GM19099 (cell line): Measurements from ENCODE around the gene LPP.

Experiments used
- POLR2A ChIP-seq: IDR thresholded peaks from 3 replicates; pipeline ENCODE4 v1.6.1; 2011; ENCODE audit warnings: low read depth; ENCODE audit not compliant: insufficient read length; ENCODE audit errors: extremely low read depth

LPP gene

DNA sequence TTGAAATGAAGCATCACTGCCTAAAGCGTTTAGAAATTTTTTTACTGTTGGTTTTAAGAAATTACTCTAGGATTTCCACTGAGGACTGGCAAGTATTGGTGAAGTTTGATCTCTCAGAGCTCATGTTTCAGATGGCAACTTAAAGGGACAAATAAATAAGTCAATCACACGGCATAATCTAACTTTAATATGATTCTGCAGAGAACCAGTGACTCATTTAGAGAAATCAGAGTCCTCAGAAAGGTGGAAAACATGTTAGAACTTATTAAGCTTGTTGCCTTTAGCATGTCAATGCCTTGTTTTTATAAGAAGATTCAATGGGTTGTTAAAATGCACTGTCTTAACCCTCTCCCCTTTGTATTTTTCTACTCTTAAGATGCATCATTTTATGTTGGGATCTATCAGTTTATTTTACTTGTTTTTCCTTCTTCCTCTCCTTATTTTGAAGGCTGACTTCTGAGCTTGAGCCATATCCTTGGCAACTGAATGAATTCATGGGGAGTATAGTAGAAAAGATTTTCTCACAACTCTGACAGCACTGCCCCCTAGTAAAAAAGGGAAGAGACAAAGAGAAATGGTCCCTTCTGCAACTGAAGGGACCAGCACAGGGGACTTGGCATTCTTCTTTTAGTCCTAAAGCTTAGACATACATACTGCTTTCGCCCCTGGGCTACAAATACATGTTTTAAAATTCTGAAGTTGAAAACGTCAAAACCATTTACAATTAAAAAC is 431.2 kb downstream of the LPP start:
- TF ChIP-seq POLR2A, result no peak

DNA sequence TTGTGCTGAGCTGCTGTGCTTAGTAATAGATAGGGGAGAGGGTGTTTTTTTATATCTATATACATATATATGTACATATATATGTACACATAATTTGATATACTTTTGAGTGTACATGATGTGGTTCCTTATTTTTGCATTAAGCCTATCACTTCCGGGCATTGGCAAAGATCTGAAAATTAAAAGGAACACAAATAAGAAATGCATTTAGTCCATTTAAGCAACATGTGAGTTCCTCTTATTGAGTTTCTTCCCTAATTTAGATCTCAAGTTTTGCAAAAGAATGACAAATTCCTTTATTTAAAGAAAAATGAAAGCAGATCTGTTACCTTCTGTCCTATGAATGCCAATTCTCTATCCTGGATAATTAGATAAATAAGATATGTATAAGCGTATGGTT is 435.1 kb downstream of the LPP start:
- TF ChIP-seq POLR2A, result no peak

DNA sequence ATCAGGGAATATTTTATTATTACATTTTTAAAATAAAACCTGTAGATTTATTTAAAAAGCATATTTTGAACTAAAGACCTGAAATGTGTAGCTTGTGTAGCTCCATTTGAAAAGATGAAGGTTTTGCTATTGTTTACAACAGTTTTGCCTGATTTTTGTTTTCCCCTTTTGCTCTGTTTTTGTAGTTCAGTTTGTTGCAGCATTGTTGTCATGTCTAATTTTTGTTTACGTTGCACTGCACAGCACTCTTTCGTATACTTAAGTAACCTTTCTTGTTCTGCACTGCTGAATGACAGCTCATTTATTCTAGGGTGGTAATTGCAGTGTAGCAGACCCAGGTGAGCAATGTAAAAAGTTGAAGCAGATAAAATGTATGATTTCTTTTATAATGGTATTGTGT is 435.8 kb downstream of the LPP start:
- no peak for TF ChIP-seq POLR2A

DNA sequence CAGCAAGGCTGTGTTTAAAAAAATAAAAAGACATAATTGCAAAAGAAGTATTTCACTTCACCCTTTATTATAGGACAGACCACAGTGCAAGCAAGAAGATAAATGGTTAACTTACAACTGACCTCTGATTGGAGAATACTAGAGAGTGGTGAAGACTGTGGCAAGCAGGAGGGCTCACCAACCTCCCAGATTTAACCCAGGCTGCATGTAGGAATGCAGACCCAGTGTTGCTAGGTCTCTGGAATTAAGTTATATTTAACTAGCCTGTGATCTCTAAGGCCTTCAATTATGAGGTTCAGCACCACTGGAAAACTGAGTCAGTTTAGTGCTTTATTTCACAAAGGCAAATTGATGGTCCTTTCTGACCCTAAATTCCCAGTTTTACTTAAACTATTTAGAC is 436.6 kb downstream of the LPP start:
- TF ChIP-seq POLR2A, result no peak

DNA sequence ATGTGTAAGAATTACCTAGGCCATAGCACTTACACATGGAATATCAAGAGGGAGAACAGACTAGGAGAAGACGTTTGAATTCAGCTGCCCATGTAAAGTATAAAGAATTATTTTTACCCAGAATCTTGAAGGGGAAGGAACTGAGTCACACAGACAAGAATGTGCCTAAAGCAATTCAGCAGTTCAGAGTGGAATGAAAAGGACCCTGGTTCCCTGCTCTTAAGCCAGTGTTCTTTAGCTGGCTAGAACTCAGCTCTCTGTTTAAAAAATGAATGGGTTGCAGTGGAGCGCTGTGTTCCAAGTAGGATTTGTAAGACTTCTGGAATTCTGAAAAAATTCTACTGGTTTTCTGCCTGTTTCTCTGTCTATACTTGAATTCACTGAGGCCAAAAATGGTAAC is 440.2 kb downstream of the LPP start:
- no peak for TF ChIP-seq POLR2A

DNA sequence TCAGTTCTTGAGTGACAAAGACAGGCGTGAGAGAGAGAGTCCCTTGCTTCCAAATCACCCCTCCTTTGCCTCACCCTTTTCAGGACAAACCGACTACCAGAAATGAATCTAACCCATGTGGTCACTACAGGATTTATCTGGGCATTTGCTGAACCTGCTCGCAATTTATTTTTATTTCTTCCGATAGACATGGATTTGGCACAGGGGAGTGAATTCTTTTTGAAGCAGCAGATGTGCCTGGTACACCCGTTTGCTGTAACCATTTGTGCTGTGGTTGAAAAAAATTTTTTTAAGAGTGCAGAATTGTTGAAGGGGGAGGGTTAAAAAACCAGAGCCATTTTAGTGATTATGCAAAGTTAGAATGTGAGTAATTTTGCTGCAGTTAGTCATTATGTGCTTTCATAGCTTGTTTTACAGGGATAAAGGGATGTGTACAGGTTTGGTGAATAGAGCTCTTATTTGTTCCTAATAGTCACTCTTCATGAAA is 442.0 kb downstream of the LPP start:
- TF ChIP-seq POLR2A, result no peak

DNA sequence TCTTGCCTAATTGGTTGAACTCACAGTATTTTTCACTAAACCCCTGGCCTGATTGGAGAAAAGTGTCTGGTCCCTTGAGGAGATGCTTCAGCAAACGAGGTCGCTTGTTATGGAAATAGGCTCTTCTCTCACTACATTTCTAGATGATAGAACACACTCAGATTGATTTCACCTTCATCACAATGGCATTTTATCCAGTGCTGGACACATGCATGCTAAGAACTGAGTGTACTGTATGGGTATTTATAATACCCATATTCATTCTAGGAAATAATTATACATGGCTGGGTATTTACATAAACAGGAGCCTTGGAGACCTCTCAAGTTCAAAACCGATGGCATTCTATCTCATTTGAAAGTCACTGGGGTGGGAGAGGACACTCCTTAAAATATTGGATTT is 444.9 kb downstream of the LPP start:
- TF ChIP-seq POLR2A, result no peak

DNA sequence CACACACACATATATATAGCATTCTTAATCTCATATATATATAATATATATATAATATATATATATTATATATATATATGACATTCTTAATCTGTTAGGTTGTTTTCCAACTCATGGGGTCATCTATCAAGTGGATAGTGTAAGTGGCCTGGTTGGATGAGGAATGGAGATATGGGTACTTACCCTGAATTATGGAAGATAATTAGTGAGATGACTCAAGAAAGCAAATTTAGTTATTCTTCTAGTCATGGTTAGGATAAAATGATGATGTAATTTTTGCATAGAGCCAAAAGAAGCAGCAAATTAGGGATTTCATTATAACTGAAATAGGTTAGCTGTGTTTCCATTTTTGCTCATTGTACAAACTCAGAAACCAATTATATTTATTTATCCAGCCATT is 448.2 kb downstream of the LPP start:
- no peak for TF ChIP-seq POLR2A

DNA sequence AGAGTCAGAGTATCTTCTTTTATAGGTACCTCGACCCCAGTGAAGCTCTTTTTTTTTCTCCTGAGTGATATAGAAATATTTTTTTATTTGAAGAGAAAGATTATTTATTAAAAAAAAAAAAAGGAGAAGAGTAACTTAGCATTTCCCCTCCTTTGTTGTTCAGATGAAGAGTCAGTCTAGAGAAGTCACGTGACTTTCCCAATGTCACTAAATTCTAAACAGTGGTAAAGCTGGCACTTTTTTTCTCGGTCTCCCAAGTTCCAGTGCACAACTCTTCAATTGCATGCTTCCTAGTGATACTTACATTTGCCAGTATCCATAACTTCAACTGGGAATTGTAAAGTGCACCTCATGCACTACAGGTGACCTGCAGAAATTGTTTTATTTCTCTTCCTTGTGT is 448.7 kb downstream of the LPP start:
- TF ChIP-seq POLR2A, result no peak

DNA sequence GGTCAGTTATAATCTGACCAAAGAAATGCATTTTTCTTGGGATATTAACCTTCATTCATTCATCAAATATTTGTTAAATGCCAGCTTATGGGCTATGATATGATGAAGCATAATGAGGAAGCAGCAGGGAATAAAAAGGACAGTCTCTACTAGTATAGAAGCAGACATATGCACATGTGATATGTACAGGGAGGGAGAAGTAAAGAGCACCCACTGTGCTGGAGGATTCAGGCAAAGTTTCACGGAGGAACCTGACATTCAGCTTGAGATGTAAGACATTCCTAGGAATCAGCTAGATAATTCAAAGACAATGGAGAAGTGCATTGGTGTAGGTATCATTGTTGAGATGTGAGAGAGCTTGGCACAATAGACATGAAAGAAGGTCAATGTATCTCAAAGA is 450.7 kb downstream of the LPP start:
- TF ChIP-seq POLR2A, result no peak

DNA sequence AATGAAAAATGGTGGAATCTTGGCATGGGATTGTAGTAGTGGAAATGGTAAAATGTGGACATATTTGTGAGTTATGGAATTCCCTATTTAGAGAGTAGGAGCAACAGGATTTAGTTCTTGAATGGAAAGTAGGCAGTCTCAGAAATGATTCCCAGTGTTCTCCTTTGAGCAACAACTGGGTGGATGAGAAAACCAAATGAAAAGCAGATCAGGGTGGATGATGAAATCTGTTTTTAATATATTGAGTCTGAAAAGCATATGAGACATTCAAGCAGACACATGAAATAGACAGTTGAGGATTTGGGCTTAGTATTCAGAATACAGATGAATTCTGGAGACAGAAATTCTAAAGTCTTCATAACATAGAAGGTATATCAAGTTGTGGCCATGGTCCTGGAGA is 451.3 kb downstream of the LPP start:
- no peak for TF ChIP-seq POLR2A

DNA sequence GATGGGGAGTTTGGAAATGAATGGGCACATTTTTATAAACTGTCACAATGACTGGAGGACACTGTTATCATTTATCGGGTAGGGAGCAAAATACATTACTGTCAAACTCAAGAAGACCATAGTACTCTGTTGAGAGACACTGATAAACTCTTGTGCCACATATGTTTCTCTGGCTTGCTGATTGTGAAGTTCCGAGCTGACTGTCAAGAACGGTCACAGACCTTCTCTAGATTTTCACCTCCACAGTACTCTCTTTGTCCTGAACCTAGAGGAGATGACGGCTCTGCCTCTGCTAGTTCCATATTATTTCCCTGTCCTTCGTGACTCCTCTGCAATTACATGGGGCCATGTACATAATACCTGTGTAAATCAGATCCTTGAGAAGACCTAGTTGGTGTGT is 451.9 kb downstream of the LPP start:
- no peak for TF ChIP-seq POLR2A

DNA sequence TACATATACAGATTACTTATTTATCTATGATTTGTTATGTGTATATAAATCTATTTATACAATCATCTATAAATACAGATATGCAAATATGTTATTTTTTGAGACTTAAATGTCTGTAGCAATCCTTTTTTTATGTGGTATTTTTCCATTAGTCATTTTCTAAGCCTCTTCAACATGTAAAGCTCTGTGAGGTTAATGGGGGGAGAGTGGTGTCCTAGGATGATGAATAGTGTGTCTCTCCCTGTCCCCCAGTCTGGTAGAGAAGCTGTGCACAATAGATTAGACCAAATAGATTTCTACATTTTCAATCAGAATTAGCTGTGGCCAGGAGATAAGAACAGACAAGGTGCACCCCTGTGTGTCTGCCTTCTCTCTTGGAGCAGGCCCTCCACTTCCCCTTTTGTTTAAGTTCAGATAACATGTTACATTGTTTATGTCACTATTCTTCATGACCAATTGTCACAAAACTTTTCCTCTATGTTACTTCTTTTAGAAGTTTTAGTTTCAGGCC is 453.9 kb downstream of the LPP start:
- no peak for TF ChIP-seq POLR2A

DNA sequence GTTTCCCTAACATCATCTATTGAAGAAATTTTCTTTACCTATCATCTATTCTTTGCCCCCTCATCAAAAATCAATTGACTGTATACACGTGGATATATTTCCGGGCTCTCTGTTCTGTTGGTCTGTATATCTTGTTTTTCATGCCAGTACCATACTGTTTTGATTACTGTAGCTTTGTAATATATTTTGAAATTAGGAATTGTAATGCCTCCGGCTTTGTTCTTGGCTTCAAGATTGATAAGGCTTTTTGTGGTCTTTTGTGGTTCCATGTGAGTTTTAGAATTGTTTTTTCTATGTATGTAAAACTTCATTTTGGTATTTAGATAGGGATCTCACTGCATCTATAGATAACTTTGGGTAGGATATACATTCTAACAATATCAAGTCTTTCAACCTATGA is 454.4 kb downstream of the LPP start:
- TF ChIP-seq POLR2A, result no peak

DNA sequence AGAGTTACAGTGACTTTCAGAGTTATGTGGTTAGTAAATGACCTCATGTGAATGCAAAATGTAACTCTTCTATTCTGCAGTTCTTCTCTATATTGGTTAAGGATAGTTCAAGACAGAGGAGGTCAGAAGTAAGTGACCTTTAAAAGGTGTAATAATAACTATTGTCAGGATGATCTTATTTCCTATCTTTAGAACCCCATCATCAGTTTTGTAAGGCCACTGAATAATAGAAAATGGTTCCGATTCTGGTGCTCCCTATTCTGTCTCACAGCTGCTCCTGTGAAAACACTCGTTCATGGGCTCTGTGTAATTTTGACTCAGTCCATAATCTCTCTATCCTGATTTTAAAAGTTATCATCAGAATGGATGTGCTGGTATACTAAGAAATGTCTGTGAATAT is 463.3 kb downstream of the LPP start:
- TF ChIP-seq POLR2A, result no peak

DNA sequence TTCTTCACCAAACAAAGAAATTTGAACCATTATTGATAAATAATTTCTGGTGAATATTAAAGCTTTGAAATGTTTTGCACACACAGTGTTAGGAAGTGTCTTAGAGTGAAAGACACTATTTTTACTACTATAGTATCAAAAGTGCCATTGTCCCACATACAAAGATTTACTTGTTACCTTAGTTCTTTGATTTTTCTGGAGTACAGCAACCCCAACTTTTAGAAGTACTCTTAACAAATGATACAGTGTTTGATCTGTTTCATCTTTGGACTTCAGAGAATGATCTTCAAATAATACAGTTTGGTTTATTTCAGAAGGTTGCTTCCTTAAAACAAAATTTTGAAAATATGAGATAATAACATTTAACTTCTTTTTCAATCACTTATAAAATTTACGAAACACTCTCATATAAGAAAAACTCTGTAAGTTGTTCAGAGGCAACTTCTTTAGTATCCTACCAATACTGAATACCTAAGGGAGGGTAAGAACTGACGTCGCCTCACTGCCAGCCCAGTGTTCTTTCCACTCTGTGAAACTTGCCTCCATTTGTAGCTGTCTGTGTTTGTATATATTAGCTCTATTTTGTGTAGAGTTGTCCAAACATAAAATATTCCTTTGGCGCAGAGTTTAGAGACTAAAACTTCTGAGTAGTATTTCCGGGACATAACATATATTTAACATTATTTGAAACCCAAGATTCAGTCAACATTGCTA is 464.2 kb downstream of the LPP start:
- no peak for TF ChIP-seq POLR2A

DNA sequence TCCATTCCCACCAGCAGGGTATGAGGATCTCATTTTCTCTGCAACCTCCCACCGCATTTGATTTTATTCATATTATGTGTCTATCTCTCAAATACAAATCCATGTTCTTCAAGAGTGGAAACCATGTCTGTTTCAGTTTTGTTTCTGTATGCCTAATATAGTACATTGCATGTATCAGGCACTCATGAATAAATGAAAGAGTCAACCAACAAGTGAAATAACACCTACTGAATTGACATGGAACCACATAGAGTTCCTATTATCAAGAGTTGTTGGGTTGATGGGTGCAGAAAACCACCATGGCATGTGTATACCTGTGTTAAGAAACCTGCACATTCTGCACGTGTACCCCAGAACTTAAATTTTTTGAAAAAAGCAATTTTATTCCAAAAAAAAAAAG is 466.8 kb downstream of the LPP start:
- TF ChIP-seq POLR2A, result no peak

DNA sequence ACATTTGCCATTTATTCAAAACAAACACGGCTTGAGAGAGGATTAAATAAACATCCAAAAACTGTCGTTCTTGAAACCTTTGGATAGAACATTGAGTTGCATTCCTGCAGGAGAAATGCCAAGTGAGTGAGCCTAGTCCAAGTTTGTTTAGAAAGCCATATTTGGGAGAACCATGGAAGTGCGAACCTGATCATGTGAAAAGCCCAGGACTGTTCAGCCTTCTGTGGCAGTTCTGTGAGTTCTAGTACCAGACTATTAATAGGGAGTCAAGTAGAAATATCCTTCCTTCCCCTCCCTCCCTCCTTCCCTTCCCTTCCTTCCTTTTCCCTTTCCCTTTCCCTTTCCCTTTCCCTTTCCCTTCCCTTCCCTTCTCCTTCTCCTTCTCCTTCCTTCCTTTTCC is 470.4 kb downstream of the LPP start:
- no peak for TF ChIP-seq POLR2A
